ENCODE results near the gene CBX4. TPM values are rescaled to one million over a fixed set of nuclear protein-coding genes. Genes with fewer than 3 reads are reported as not detected.

Gene CBX4
- total RNA-seq, 1 donor from 2014 or later = 43.4 TPM

- TF ChIP-seq CTCF (IDR thresholded peaks at IDR 0.05; ENCODE audit: insufficient read depth, low read length, severe bottlenecking) = no peak
- peaks cover 27% of the 10 kb centered on the region for H3K36me3 ChIP-seq (ENCODE audit: control insufficient read depth, insufficient read depth, low read length)
- DNase-seq (ENCODE audit: low read depth) = no peak
- H3K27me3 ChIP-seq (ENCODE audit: control insufficient read depth, insufficient read depth, low read length) = no peaks in the 10 kb centered on the region
- no peak overlapping the region for H3K4me3 ChIP-seq (ENCODE audit: low read depth, low read length)
- FAIRE-seq = no peak
These were observed 5.3 kb downstream of the CBX4 start for GRCh38 chr17:79833744-79834564.

GRCh38 chr17:79833110-79833450 lies 6.2 kb downstream of the CBX4 start:
- Histone ChIP-seq H3K36me3 (ENCODE audit: control insufficient read depth, insufficient read depth, low read length) (peaks cover 24% of the 10 kb centered on the region), H3K4me3 (ENCODE audit: low read depth, low read length) (no peak overlapping the region), H3K27me3 (ENCODE audit: control insufficient read depth, insufficient read depth, low read length) (no peaks in the 10 kb centered on the region)
- FAIRE-seq (no peak), DNase-seq (ENCODE audit: low read depth) (no peak)
- no peak for TF ChIP-seq CTCF (IDR thresholded peaks at IDR 0.05; ENCODE audit: insufficient read depth, low read length, severe bottlenecking)

GRCh38 chr17:79832218-79833109 lies 6.8 kb downstream of the CBX4 start:
- no peak for DNase-seq (ENCODE audit: low read depth)
- peak overlapping the region; percentile 6 for H3K4me3 ChIP-seq (ENCODE audit: low read depth, low read length)
- H3K27me3 ChIP-seq (ENCODE audit: control insufficient read depth, insufficient read depth, low read length) = no peaks in the 10 kb centered on the region
- H3K36me3 ChIP-seq (ENCODE audit: control insufficient read depth, insufficient read depth, low read length) = peaks cover 23% of the 10 kb centered on the region
- FAIRE-seq = no peak
- no peak for TF ChIP-seq CTCF (IDR thresholded peaks at IDR 0.05; ENCODE audit: insufficient read depth, low read length, severe bottlenecking)

- Histone ChIP-seq H3K27me3 (ENCODE audit: control insufficient read depth, insufficient read depth, low read length) (no peaks in the 10 kb centered on the region), H3K36me3 (ENCODE audit: control insufficient read depth, insufficient read depth, low read length) (peaks cover 22% of the 10 kb centered on the region), H3K4me3 (ENCODE audit: low read depth, low read length) (no peak overlapping the region)
- DNase-seq (ENCODE audit: low read depth) (no peak), FAIRE-seq (no peak)
- TF ChIP-seq CTCF (IDR thresholded peaks at IDR 0.05; ENCODE audit: insufficient read depth, low read length, severe bottlenecking) = no peak
These were observed 7.7 kb downstream of the CBX4 start for GRCh38 chr17:79831265-79832217.

GRCh38 chr17:79830763-79831264 lies 8.4 kb downstream of the CBX4 start:
- Histone ChIP-seq H3K4me3 (ENCODE audit: low read depth, low read length) (no peak overlapping the region), H3K27me3 (ENCODE audit: control insufficient read depth, insufficient read depth, low read length) (peaks cover 2% of the 10 kb centered on the region), H3K36me3 (ENCODE audit: control insufficient read depth, insufficient read depth, low read length) (peaks cover 17% of the 10 kb centered on the region)
- DNase-seq (ENCODE audit: low read depth) (no peak), FAIRE-seq (no peak)
- no peak for TF ChIP-seq CTCF (IDR thresholded peaks at IDR 0.05; ENCODE audit: insufficient read depth, low read length, severe bottlenecking)

Measured in bronchial epithelial cell (primary cell).